K562 (cell line): ENCODE measurements around the gene SHB. TPM values are rescaled to one million over a fixed set of nuclear protein-coding genes. Genes with fewer than 3 reads are reported as not detected.

Experiments used
- ATAC-seq: fragments of 200-7000 bp; cut with Tn5 transposase; 3 replicates; pipeline ENCODE4 v1.9.1; 2020; ENCODE audit warnings: moderate library complexity
- BruUV-seq: library from RNA; stranded (reverse); fragments of 400-500 nt; replicated peaks from 2 replicates; lab custom pipeline; 2021; lab: Mats Ljungman, UMichigan
- CTCF ChIA-PET: fragments of 300-600 bp; formaldehyde crosslinking; extraction: SDS; loops from one replicate; lab custom pipeline; 2021; ENCODE audit warnings: low intra/inter-chr PET ratio; lab: Yijun Ruan, JAX
- POLR2A ChIA-PET: fragments of 300-600, 350-650 bp; sonication (Branson Sonifier 250); formaldehyde crosslinking; extraction: SDS; loops from one replicate; lab custom pipeline; 2021; ENCODE audit warnings: antibody characterized with exemption, inconsistent platforms; lab: Yijun Ruan, JAX
- DNase-seq, 4 experiments: peaks; one replicate each; pipeline versions ENCODE4 v3.0.0 to v3.0.0-alpha.2; 2011 to 2018; ENCODE audit warnings: low spot score in 3 of 4, mixed read lengths in 3 of 4; ENCODE audit errors: extremely low read depth in 1 of 4
- FAIRE-seq: peaks from 2 replicates; lab custom pipeline; 2011; peaks lifted over from hg19 to GRCh38; lab: Jason Lieb, UNC
- H2AFZ ChIP-seq: 2 replicates; pipeline ENCODE4 v1.6.0; 2011; ENCODE audit warnings: low read depth, low read length, control low read depth, inconsistent platforms
- H3K27ac ChIP-seq: fragments of 200-600 bp; 3 replicates; pipeline ENCODE4 v1.8.0; 2011; ENCODE audit warnings: low read depth, mild to moderate bottlenecking, control low read depth, inconsistent platforms, low read length, moderate library complexity, mixed read lengths; ENCODE audit errors: extremely low read depth
- H3K27me3 ChIP-seq, 2 experiments: fragments of 300-600 bp in 1 of 2; 2 replicates in 1 of 2; 3 replicates in 1 of 2; pipeline versions ENCODE4 v1.6.0 to v1.8.0; 2011; ENCODE audit warnings: inconsistent platforms in 2 of 2, low read length in 2 of 2, mild to moderate bottlenecking in 1 of 2, mixed read lengths in 1 of 2, moderate library complexity in 1 of 2; ENCODE audit not compliant: control insufficient read depth in 2 of 2, insufficient read depth in 2 of 2
- H3K36me3 ChIP-seq: fragments of 300-600 bp; 3 replicates; pipeline ENCODE4 v1.8.0; 2011; ENCODE audit warnings: mild to moderate bottlenecking, low read length, inconsistent platforms; ENCODE audit not compliant: control insufficient read depth, insufficient read depth
- H3K4me1 ChIP-seq, 2 experiments: fragments of 200-600 bp in 1 of 2; replicated peaks in 1 of 2; 2 replicates in 1 of 2; 3 replicates in 1 of 2; pipeline versions ENCODE4 v1.5.1 to v1.8.0; 2011; ENCODE audit warnings: inconsistent platforms in 2 of 2, low read length in 2 of 2, mild to moderate bottlenecking in 1 of 2, mixed read lengths in 1 of 2, moderate library complexity in 1 of 2; ENCODE audit not compliant: control insufficient read depth in 2 of 2, insufficient read depth in 2 of 2
- H3K4me2 ChIP-seq: 2 replicates; pipeline ENCODE4 v1.6.1; 2011; ENCODE audit warnings: low read length, control low read depth, inconsistent platforms, mixed read lengths; ENCODE audit not compliant: insufficient read depth
- H3K4me3 ChIP-seq: fragments of 200-600 bp; sonication (generic), shearing (Covaris generic); 2 replicates; pipeline ENCODE4 v1.5.1; 2016; ENCODE audit warnings: control low read depth, inconsistent platforms
- H3K79me2 ChIP-seq: fragments of 200-600 bp; 3 replicates; pipeline ENCODE4 v1.8.0; 2011; ENCODE audit warnings: low read length, inconsistent platforms; ENCODE audit not compliant: control insufficient read depth, insufficient read depth
- H3K9ac ChIP-seq, 2 experiments: 2 replicates each; pipeline versions ENCODE4 v1.6.0 to v1.6.1; 2011; ENCODE audit warnings: low read depth in 2 of 2, low read length in 2 of 2, control low read depth in 1 of 2, inconsistent platforms in 1 of 2, mild to moderate bottlenecking in 1 of 2, mixed read lengths in 1 of 2; ENCODE audit not compliant: insufficient read depth in 1 of 2
- H3K9me1 ChIP-seq: one replicate; pipeline ENCODE4 v1.6.0; 2011; ENCODE audit warnings: inconsistent platforms, mild to moderate bottlenecking, low read length, moderate library complexity; ENCODE audit not compliant: control insufficient read depth, insufficient read depth
- H3K9me3 ChIP-seq: replicated peaks from 2 replicates; pipeline ENCODE4 v1.5.1; 2011; ENCODE audit warnings: low read depth, low read length, inconsistent platforms; ENCODE audit not compliant: control insufficient read depth, insufficient read depth
- H4K20me1 ChIP-seq: replicated peaks from 2 replicates; pipeline ENCODE4 v1.6.1; 2011; ENCODE audit warnings: low read length, inconsistent platforms, mixed read lengths; ENCODE audit not compliant: control insufficient read depth, insufficient read depth
- BRCA1 ChIP-seq, 2 experiments: fragments of 450-650 bp in 1 of 2; sonication (generic) in 1 of 2; formaldehyde crosslinking in 1 of 2; IDR thresholded peaks; 2 replicates each; pipeline versions ENCODE4 v1.5.0 to v1.6.1; 2017 to 2020; ENCODE audit warnings: mild to moderate bottlenecking in 1 of 2, missing genetic modification reagents in 1 of 2
- CREM ChIP-seq: IDR thresholded peaks from 2 replicates; pipeline ENCODE4 v1.6.1; 2014; ENCODE audit warnings: antibody characterized with exemption, low read depth
- FOXK1 ChIP-seq: sonication (generic); formaldehyde crosslinking; IDR thresholded peaks from 2 replicates; pipeline ENCODE4 v1.8.0; 2022; ENCODE audit warnings: missing genetic modification reagents, mild to moderate bottlenecking, borderline replicate concordance
- MCM2 ChIP-seq: fragments of 450-650 bp; IDR thresholded peaks from 2 replicates; pipeline ENCODE4 v1.6.1; 2017; ENCODE audit warnings: low read depth, mild to moderate bottlenecking
- MCM3 ChIP-seq: fragments of 450-650 bp; IDR thresholded peaks from 2 replicates; pipeline ENCODE4 v1.6.1; 2016
- PRPF4 ChIP-seq: fragments of 200-400 bp; formaldehyde crosslinking; IDR thresholded peaks from one replicate; pipeline ENCODE4 v1.6.1; 2017; ENCODE audit warnings: low read length, low read depth, mild to moderate bottlenecking; ENCODE audit not compliant: insufficient read depth, poor library complexity, severe bottlenecking
- RUNX1 ChIP-seq: sonication (generic); IDR thresholded peaks from 2 replicates; pipeline ENCODE4 v1.6.1; 2016; ENCODE audit warnings: antibody characterized with exemption, low read depth
- SIN3A ChIP-seq, 2 experiments: fragments of 150-350 bp in 1 of 2; IDR thresholded peaks; 2 replicates each; pipeline ENCODE4 v1.6.1; 2011 to 2016; ENCODE audit warnings: borderline replicate concordance in 2 of 2, low read depth in 2 of 2, low read length in 2 of 2, mild to moderate bottlenecking in 2 of 2, moderate library complexity in 2 of 2; ENCODE audit not compliant: control insufficient read depth in 1 of 2
- TAF9B ChIP-seq: fragments of 450-650 bp; IDR thresholded peaks from 2 replicates; pipeline ENCODE4 v1.6.1; 2018; ENCODE audit warnings: mild to moderate bottlenecking; ENCODE audit not compliant: partially characterized antibody
- ZNF232 ChIP-seq: sonication (generic); formaldehyde crosslinking; IDR thresholded peaks from 2 replicates; pipeline ENCODE4 v1.8.0; 2022; ENCODE audit warnings: mild to moderate bottlenecking, missing genetic modification reagents
- ZNF24 ChIP-seq: fragments of 450-650 bp; IDR thresholded peaks from 2 replicates; pipeline ENCODE4 v1.6.1; 2016
- ZNF695 ChIP-seq: fragments of 450-650 bp; formaldehyde crosslinking; IDR thresholded peaks from 2 replicates; pipeline ENCODE4 v1.4.0; 2020; ENCODE audit warnings: mild to moderate bottlenecking, moderate library complexity
- WGBS: fragments of 100-300 bp; shearing (Covaris generic); methylation state at CpG from one replicate; pipeline ENCODE4 v1.1.6; 2016; ENCODE audit warnings: low coverage, mixed read lengths; ENCODE audit not compliant: insufficient coverage; ENCODE audit errors: missing lambda C conversion rate; 5-methylcytosine and 5-hydroxymethylcytosine counted together
- in situ Hi-C: fragments of 300-500 bp; cut with MboI; formaldehyde crosslinking; loops from 4 replicates; pipeline ENCODE4 v1.15.0; 2018; ENCODE audit warnings: inconsistent platforms, mixed read lengths
- intact Hi-C: fragments of 100-400 bp; cut with micrococcal nuclease; formaldehyde crosslinking; loops from 2 replicates; pipeline ENCODE4 v1.14.2; 2022
- polyA plus RNA-seq, 8 experiments: library from polyadenylated mRNA; depleted of rRNA in 4 of 8; stranded (reverse) in 5 of 8; unstranded in 3 of 8; fragments of >200 nt; fragmentation: Nextera tagmentation in 2 of 8; fragmentation: Illumina TruSeq in 1 of 8; extraction: Ambion mirVana in 2 of 8; extraction: Trizol in 1 of 8; gene quantifications; 2 replicates each; pipeline versions ENCODE4 v1.2.1 to v1.2.3, GENCODE V29; 2011 to 2014; ENCODE audit warnings: inconsistent platforms in 1 of 8, missing spikeins in 1 of 8
- total RNA-seq, 7 experiments: library from RNA; depleted of rRNA in 6 of 7; stranded (reverse); fragments of >200 nt in 6 of 7; fragmentation: Illumina TruSeq in 2 of 7; extraction: Trizol in 2 of 7; gene quantifications; 2 replicates each; pipeline versions ENCODE4 v1.2.1 to v1.2.3, GENCODE V29; 2011 to 2021; ENCODE audit warnings: low replicate concordance in 1 of 7

Gene SHB
- total and polyA plus RNA-seq, 9 of the 15 experiments (the other 6 are each of a cell fraction or from before 2014, with no cell fraction given) = 0.78 to 16.0 (median 5.3) TPM

DNA sequence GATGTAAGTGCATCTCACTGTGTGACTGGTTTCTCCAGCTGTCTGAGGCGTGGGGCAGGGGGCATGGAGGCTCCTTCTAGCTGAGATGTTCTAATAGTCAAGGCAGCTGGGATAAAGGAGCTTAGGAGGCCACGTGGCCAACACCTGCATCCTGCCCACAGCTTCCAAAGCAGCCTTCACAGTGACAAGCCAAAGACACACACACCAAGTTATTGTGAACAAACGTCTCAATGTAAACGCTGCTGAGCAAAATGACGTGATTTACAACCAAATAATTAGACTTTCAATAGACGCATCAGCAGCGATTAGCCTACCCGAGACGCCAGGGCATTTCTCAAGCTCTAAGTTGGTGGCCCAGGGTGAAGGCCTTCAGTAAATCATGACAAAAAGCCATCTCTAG is 141.9 kb downstream of the SHB start:
- DNase-seq (no peak), FAIRE-seq (no peak)
- H3K9ac ChIP-seq = no peak overlapping the region; a peak in 1 of 4 replicates
- peaks cover 5% of the 10 kb centered on the region for H3K9me1 ChIP-seq
- H3K79me2 ChIP-seq = no peaks in the 10 kb centered on the region
- intact Hi-C loops = loop anchor here (5.0 kb wide), 1 partner anchor 480 kb away; no protein-coding TSS in a partner anchor
- no TSS peak for BruUV-seq
- peaks cover 11 to 29% of the 10 kb centered on the region in 2 experiments; a peak in 4 of 5 replicates for H3K4me1 ChIP-seq
- no peak overlapping the region for H3K4me3 ChIP-seq
- H3K9me3 ChIP-seq = no peaks in the 10 kb centered on the region
- H3K27me3 ChIP-seq = no peaks in the 10 kb centered on the region
- H3K27ac ChIP-seq = no peak overlapping the region
- in situ Hi-C loops = no loop called here
- peaks cover 10% of the 10 kb centered on the region; the same call in 1 of the 2 replicates for H4K20me1 ChIP-seq
- 63% methylated on average over 9 of the region's 9 CpGs for WGBS
- POLR2A ChIA-PET = interaction anchor here (0.6 to 1.0 kb wide), 2 partner anchors 14 to 112 kb away, joined by 3 read pairs; no protein-coding TSS in a partner anchor
- no peak overlapping the region for H2AFZ ChIP-seq
- CTCF ChIA-PET = no interaction called here
- H3K4me2 ChIP-seq = no peak overlapping the region
- peaks cover 5% of the 10 kb centered on the region; the same call in 1 of the 3 replicates for H3K36me3 ChIP-seq
- no peak for TF ChIP-seq MCM2
- no peak for TF ChIP-seq RUNX1
- no peak for TF ChIP-seq TAF9B
- TF ChIP-seq, all 486 proteins: peak for 0
- no peak for ATAC-seq

DNA sequence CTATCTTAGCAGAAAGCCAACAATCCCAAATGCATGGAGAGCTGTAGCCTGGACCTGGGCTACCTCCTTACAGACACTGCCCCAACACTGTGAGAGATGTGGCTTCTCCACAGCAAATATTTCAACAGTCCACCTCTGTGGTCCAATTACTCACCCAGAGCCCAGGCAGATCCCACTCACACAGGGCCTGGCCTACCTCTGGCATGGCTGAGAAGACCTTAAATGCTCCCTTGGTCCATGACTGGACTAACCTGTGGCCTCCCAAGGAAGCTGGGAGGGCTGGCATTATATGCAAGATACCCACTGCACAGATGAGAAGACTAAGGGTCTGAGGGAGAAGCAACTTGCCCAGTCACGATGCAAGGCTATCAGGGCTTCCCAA is 142.3 kb downstream of the SHB start:
- in situ Hi-C loops = no loop called here
- peaks cover 10% of the 10 kb centered on the region; the same call in 1 of the 2 replicates for H4K20me1 ChIP-seq
- BruUV-seq = no TSS peak
- no peaks in the 10 kb centered on the region for H3K9me3 ChIP-seq
- H3K9ac ChIP-seq = peak overlapping the region in 1 of 2 experiments; percentile 3; a peak in 1 of 4 replicates
- peaks cover 5% of the 10 kb centered on the region for H3K9me1 ChIP-seq
- H3K27ac ChIP-seq = no peak overlapping the region
- intact Hi-C loops = loop anchor here (5.0 kb wide), 1 partner anchor 481 kb away; no protein-coding TSS in a partner anchor
- no peak overlapping the region for H3K4me2 ChIP-seq
- peaks cover 5% of the 10 kb centered on the region; the same call in 1 of the 3 replicates for H3K36me3 ChIP-seq
- H2AFZ ChIP-seq = no peak overlapping the region
- no peak for FAIRE-seq
- no peak overlapping the region for H3K4me3 ChIP-seq
- no peak for TF ChIP-seq ZNF232 (CRISPR knock-in tag)
- TF ChIP-seq ZNF695 (CRISPR knock-in tag) = no peak
- TF ChIP-seq ZNF24 = no peak
- no peak for TF ChIP-seq BRCA1 (IDR thresholded peaks at IDR 0.05)
- no peak for TF ChIP-seq BRCA1 (CRISPR knock-in tag; IDR thresholded peaks at IDR 0.05)
- no peak for TF ChIP-seq CREM
- no peak for TF ChIP-seq SIN3A (IDR thresholded peaks at IDR 0.05; ENCODE audit: borderline replicate concordance in 2 of 2, control insufficient read depth in 1 of 2, low read depth in 2 of 2, low read length in 2 of 2)
- no peak for TF ChIP-seq FOXK1
- TF ChIP-seq MCM3 = no peak
- TF ChIP-seq PRPF4 = no peak
- H3K79me2 ChIP-seq = no peaks in the 10 kb centered on the region
- no peaks in the 10 kb centered on the region for H3K27me3 ChIP-seq
- ChIA-PET POLR2A (interaction anchor here (1.0 to 3.1 kb wide), 2 partner anchors 10 to 13 kb away, joined by 3 to 9 read pairs; no protein-coding TSS in a partner anchor), CTCF (no interaction called here)
- H3K4me1 ChIP-seq = peaks cover 11 to 29% of the 10 kb centered on the region in 2 experiments; a peak in 4 of 5 replicates
- WGBS = 50% methylated on average over 1 of the region's 1 CpG
- ATAC-seq = no peak
- DNase-seq = no peak
